ENCODE results near the gene ASCC3. TPM values are rescaled to one million over a fixed set of nuclear protein-coding genes. Genes with fewer than 3 reads are reported as not detected.
A peak's percentile ranks its signal among the peaks of the same experiment; 100 is the strongest.

The ASCC3 gene
- total and polyA plus RNA-seq, 2 of the 4 experiments (the other 2 are of a cell fraction) = 25.8 to 104 TPM

- no peak overlapping the region for H2BK5ac ChIP-seq (ENCODE audit: low read depth, low read length, poor library complexity, severe bottlenecking)
- no peak overlapping the region for H4K8ac ChIP-seq (ENCODE audit: low read depth in 2 of 2, low read length in 2 of 2)
- ATAC-seq (ENCODE audit: low read depth) = no peak
- no peak overlapping the region for H3K4ac ChIP-seq (ENCODE audit: low read depth, low read length)
- ChIA-PET POLR2A (ENCODE audit: unreplicated experiment) (no interaction called here), CTCF (interaction anchor here (1.9 kb wide), 1 partner anchor 355 kb away, joined by 5 read pairs; no protein-coding TSS in a partner anchor)
- no peak overlapping the region for H2AK9ac ChIP-seq (replicated peaks; ENCODE audit: low read depth, low read length, poor library complexity)
- peak; percentile 64 for DNase-seq
- peaks cover 11% of the 10 kb centered on the region for H3K9me3 ChIP-seq (ENCODE audit: control insufficient read depth, insufficient read depth, low read length)
- WGBS, 2 experiments (ENCODE audit: extremely low coverage in 2 of 2, insufficient read length in 1 of 2) = no CpG with 5 or more reads among the region's 3 CpGs
- no peak overlapping the region for H2BK120ac ChIP-seq (ENCODE audit: low read depth, low read length)
- H2BK15ac ChIP-seq (ENCODE audit: low read depth, low read length) = no peak overlapping the region
- TF ChIP-seq, protein P1, sequence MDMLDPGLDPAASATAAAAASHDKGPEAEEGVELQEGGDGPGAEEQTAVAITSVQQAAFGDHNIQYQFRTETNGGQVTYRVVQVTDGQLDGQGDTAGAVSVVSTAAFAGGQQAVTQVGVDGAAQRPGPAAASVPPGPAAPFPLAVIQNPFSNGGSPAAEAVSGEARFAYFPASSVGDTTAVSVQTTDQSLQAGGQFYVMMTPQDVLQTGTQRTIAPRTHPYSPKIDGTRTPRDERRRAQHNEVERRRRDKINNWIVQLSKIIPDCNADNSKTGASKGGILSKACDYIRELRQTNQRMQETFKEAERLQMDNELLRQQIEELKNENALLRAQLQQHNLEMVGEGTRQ (IDR thresholded peaks at IDR 0.05; ENCODE audit: low read depth, low read length) = no peak; the same call in 1 of the 2 replicates
- 0 out of 2 replicates have a peak, but pooled peaks have one; percentile 23 for TF ChIP-seq BHLHE40 (IDR thresholded peaks at IDR 0.05; ENCODE audit: low read depth, low read length)
- no peak overlapping the region for H2BK20ac ChIP-seq (ENCODE audit: low read depth, low read length)
- no peak overlapping the region for H3K9ac ChIP-seq (ENCODE audit: low read depth, low read length)
- H4K5ac ChIP-seq (ENCODE audit: low read depth, low read length) = no peak overlapping the region
- no peak overlapping the region for H3K18ac ChIP-seq (ENCODE audit: low read depth, low read length)
- H4K91ac ChIP-seq (ENCODE audit: insufficient read depth, low read depth, low read length) = no peak overlapping the region
- H3K23ac ChIP-seq (ENCODE audit: low read depth, low read length) = no peak overlapping the region
- no peak overlapping the region for H3K4me3 ChIP-seq (ENCODE audit: insufficient read depth, low read depth, low read length)
- H3K4me2 ChIP-seq (ENCODE audit: low read depth, low read length) = no peak overlapping the region
- H3K14ac ChIP-seq (replicated peaks; ENCODE audit: low read depth, low read length) = no peak overlapping the region
- H3K9me1 ChIP-seq (ENCODE audit: insufficient read depth, low read length) = no peaks in the 10 kb centered on the region
- peaks cover 70% of the 10 kb centered on the region for H3K27me3 ChIP-seq (ENCODE audit: control insufficient read depth, insufficient read depth, low read length)
- no peaks in the 10 kb centered on the region for H3K36me3 ChIP-seq (ENCODE audit: control insufficient read depth, insufficient read depth, low read length)
- no TSS peak for BruUV-seq (replicated peaks)
- intact Hi-C loops (cut with micrococcal nuclease) = loop anchor here (5.0 kb wide), 1 partner anchor 205 kb away; no protein-coding TSS in a partner anchor
- no peak overlapping the region for H2AK5ac ChIP-seq (ENCODE audit: low read depth, low read length)
- no peak overlapping the region for H3K56ac ChIP-seq (ENCODE audit: extremely low read depth, insufficient read depth, low read length)
- no peaks in the 10 kb centered on the region for H3K4me1 ChIP-seq (ENCODE audit: control insufficient read depth, insufficient read depth, low read length)
- H4K20me1 ChIP-seq (ENCODE audit: insufficient read depth, low read length) = no peaks in the 10 kb centered on the region; the same call in 1 of the 2 replicates
- dilution Hi-C loops (cut with HindIII; ENCODE audit: low sequenced_read_pairs, unreplicated experiment) = loop anchor here (25.0 kb wide), 1 partner anchor 360 kb away; no protein-coding TSS in a partner anchor
- no peaks in the 10 kb centered on the region for H3K79me1 ChIP-seq (ENCODE audit: low read depth in 1 of 2, low read length in 2 of 2)
- H2AFZ ChIP-seq (replicated peaks; ENCODE audit: low read length, poor library complexity) = no peak overlapping the region
- no peak overlapping the region for H3K27ac ChIP-seq (ENCODE audit: insufficient read depth, low read length)
- in situ Hi-C loops (cut with MboI; ENCODE audit: low sequenced_read_pairs) = loop anchor here (25.0 kb wide), 1 partner anchor 885 kb away; no protein-coding TSS in a partner anchor
These were observed 408.5 kb downstream of the ASCC3 start for GRCh38 chr6:100472674-100473073.
